Caco-2 (cell line): ENCODE measurements around the gene BMAL2. TPM values are rescaled to one million over a fixed set of nuclear protein-coding genes. Genes with fewer than 3 reads are reported as not detected.

Source experiments
- BruUV-seq: library from RNA; stranded (reverse); fragments of 400-500 nt; replicated peaks from 2 replicates; lab custom pipeline; 2021; lab: Mats Ljungman, UMichigan
- CTCF ChIA-PET: fragments of 300-600 bp; sonication (Branson Sonifier 250); formaldehyde crosslinking; loops from one replicate; lab custom pipeline; 2022; ENCODE audit warnings: antibody characterized with exemption; lab: Charles Lee
- POLR2A ChIA-PET: fragments of 300-600 bp; sonication (Branson Sonifier 250); formaldehyde crosslinking; loops from one replicate; lab custom pipeline; 2022; ENCODE audit warnings: antibody characterized with exemption; lab: Charles Lee
- DNase-seq, 2 experiments: peaks; one replicate each; pipeline versions ENCODE4 v3.0.0 to v3.0.0-alpha.2; 2020 to 2022
- H3K27me3 ChIP-seq: replicated peaks from 2 replicates; pipeline ENCODE4 v1.6.0; 2011; ENCODE audit warnings: low read length; ENCODE audit not compliant: control insufficient read depth, insufficient read depth
- H3K36me3 ChIP-seq: 2 replicates; pipeline ENCODE4 v1.5.1; 2011; ENCODE audit warnings: low read length; ENCODE audit not compliant: control insufficient read depth, insufficient read depth
- H3K4me1 ChIP-seq: fragments of 250-450 bp; sonication (Bioruptor Pico); 2 replicates; pipeline ENCODE4 v1.5.1; 2020; ENCODE audit warnings: mild to moderate bottlenecking
- H3K4me3 ChIP-seq: 2 replicates; pipeline ENCODE4 v1.5.1; 2011; ENCODE audit warnings: low read depth, mild to moderate bottlenecking, control low read depth, low read length
- H3K9me3 ChIP-seq: fragments of 250-450 bp; sonication (Bioruptor Pico); 2 replicates; pipeline ENCODE4 v1.5.1; 2020; ENCODE audit warnings: mild to moderate bottlenecking, moderate library complexity
- H3K27ac Mint-ChIP-seq: one replicate; pipeline ENCODE4 v1.8.0; 2022; ENCODE audit warnings: mixed read lengths; ENCODE audit not compliant: unreplicated experiment
- H3K27me3 Mint-ChIP-seq: one replicate; pipeline ENCODE4 v1.8.0; 2022; ENCODE audit warnings: mixed read lengths; ENCODE audit not compliant: insufficient read depth, unreplicated experiment
- H3K36me3 Mint-ChIP-seq: one replicate; pipeline ENCODE4 v1.8.0; 2022; ENCODE audit warnings: mild to moderate bottlenecking, mixed read lengths; ENCODE audit not compliant: insufficient read depth, unreplicated experiment
- H3K4me1 Mint-ChIP-seq: one replicate; pipeline ENCODE4 v1.8.0; 2022; ENCODE audit warnings: low read depth, mixed read lengths; ENCODE audit not compliant: unreplicated experiment
- H3K4me3 Mint-ChIP-seq: one replicate; pipeline ENCODE4 v1.8.0; 2022; ENCODE audit warnings: mild to moderate bottlenecking, moderate library complexity, mixed read lengths; ENCODE audit not compliant: unreplicated experiment
- H3K9me3 Mint-ChIP-seq: one replicate; pipeline ENCODE4 v1.8.0; 2022; ENCODE audit warnings: mixed read lengths; ENCODE audit not compliant: unreplicated experiment
- intact Hi-C: fragments of 100-400 bp; cut with micrococcal nuclease; formaldehyde crosslinking; loops from one replicate; pipeline ENCODE4 v1.10.0; 2022; ENCODE audit not compliant: unreplicated experiment
- total RNA-seq: library from RNA; stranded (reverse); gene quantifications from 2 replicates; pipeline ENCODE4 v1.2.3, GENCODE V29; 2022
- TF ChIP-seq, protein P1 (sequence below), 2 experiments: fragments of 200-600 bp in 1 of 2; IDR thresholded peaks; 1 replicate in 1 of 2; 2 replicates in 1 of 2; pipeline versions ENCODE4 v1.5.1 to v1.8.0; 2011 to 2022; ENCODE audit warnings: antibody characterized with exemption in 1 of 2, control low read depth in 1 of 2, inconsistent platforms in 1 of 2, low read depth in 1 of 2, low read length in 1 of 2, mild to moderate bottlenecking in 1 of 2, moderate library complexity in 1 of 2; ENCODE audit not compliant: insufficient read depth in 1 of 2, severe bottlenecking in 1 of 2, unreplicated experiment in 1 of 2

The BMAL2 gene
- total RNA-seq, 1 experiment from 2014 or later: 36.0 TPM

DNA sequence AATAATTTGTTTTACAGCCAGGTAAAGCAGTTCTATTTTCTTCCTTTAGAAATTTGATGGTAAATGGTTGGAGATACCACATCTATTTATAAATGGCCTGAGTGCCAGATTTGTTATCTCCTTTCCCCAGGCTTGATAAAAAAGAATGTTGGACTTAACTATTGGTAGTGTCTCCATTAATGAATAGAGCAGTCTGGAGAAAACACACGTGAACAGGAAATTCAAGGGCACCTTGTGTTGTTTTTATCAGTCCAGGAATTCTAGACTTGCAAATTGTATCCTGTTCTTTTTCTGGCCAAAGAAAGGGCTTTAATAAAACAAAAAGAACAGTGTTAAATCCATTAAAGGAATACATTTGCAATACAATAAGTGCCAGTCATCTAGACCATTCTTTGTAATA, 40.8 kb upstream of the BMAL2 start:
- DNase-seq: no peak
- no peaks in the 10 kb centered on the region for H3K36me3 Mint-ChIP-seq
- H3K36me3 ChIP-seq: no peaks in the 10 kb centered on the region
- intact Hi-C loops: loop anchor here (5.0 kb wide), 1 partner anchor 50 kb away; the partner anchor contains the start of gene STK38L
- no peaks in the 10 kb centered on the region for H3K27me3 Mint-ChIP-seq
- no peaks in the 10 kb centered on the region for H3K9me3 ChIP-seq
- no peak overlapping the region for H3K4me3 ChIP-seq
- H3K9me3 Mint-ChIP-seq: no peaks in the 10 kb centered on the region
- no peak overlapping the region for H3K4me3 Mint-ChIP-seq
- peaks cover 12% of the 10 kb centered on the region for H3K4me1 Mint-ChIP-seq
- peaks cover 11% of the 10 kb centered on the region; the same call in 1 of the 2 replicates for H3K4me1 ChIP-seq
- TF ChIP-seq, protein P1, sequence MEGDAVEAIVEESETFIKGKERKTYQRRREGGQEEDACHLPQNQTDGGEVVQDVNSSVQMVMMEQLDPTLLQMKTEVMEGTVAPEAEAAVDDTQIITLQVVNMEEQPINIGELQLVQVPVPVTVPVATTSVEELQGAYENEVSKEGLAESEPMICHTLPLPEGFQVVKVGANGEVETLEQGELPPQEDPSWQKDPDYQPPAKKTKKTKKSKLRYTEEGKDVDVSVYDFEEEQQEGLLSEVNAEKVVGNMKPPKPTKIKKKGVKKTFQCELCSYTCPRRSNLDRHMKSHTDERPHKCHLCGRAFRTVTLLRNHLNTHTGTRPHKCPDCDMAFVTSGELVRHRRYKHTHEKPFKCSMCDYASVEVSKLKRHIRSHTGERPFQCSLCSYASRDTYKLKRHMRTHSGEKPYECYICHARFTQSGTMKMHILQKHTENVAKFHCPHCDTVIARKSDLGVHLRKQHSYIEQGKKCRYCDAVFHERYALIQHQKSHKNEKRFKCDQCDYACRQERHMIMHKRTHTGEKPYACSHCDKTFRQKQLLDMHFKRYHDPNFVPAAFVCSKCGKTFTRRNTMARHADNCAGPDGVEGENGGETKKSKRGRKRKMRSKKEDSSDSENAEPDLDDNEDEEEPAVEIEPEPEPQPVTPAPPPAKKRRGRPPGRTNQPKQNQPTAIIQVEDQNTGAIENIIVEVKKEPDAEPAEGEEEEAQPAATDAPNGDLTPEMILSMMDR (IDR thresholded peaks at IDR 0.05; ENCODE audit: insufficient read depth in 1 of 2, low read depth in 1 of 2, low read length in 1 of 2, severe bottlenecking in 1 of 2, unreplicated experiment in 1 of 2): no peak
- ChIA-PET POLR2A (no interaction called here), CTCF (no interaction called here)
- H3K27me3 ChIP-seq: no peaks in the 10 kb centered on the region
- BruUV-seq: no TSS peak
- H3K27ac Mint-ChIP-seq: no peak overlapping the region

DNA sequence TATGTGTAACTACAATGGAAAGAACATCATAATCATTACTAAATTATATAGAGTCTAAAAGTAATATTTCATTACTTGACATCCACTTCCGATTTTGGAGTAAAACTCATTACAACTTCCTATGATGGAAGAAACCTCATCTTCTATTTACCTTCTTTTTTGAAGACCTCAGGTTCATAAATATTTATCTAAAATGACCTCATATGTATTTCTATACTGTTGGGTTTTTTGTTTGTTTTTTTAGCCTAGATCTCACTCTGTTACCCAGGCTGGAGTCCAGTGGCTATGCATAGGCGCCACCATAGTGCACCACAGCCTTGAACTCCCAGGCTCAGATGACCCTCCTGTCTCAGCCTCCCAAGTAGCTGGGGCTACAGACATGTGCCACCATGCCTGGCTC, 39.9 kb upstream of the BMAL2 start:
- no peak overlapping the region for H3K4me3 ChIP-seq
- H3K36me3 ChIP-seq: no peaks in the 10 kb centered on the region
- TF ChIP-seq, protein P1 (IDR thresholded peaks at IDR 0.05; ENCODE audit: insufficient read depth in 1 of 2, low read depth in 1 of 2, low read length in 1 of 2, severe bottlenecking in 1 of 2, unreplicated experiment in 1 of 2): no peak
- Mint-ChIP-seq H3K9me3 (no peaks in the 10 kb centered on the region), H3K36me3 (no peaks in the 10 kb centered on the region), H3K27ac (no peak overlapping the region), H3K27me3 (no peaks in the 10 kb centered on the region), H3K4me1 (peaks cover 12% of the 10 kb centered on the region), H3K4me3 (no peak overlapping the region)
- no peaks in the 10 kb centered on the region for H3K27me3 ChIP-seq
- no TSS peak for BruUV-seq
- intact Hi-C loops: loop anchor here (5.0 kb wide), 1 partner anchor 50 kb away; the partner anchor contains the start of gene STK38L
- CTCF ChIA-PET: no interaction called here
- H3K9me3 ChIP-seq: no peaks in the 10 kb centered on the region
- peaks cover 11% of the 10 kb centered on the region; the same call in 1 of the 2 replicates for H3K4me1 ChIP-seq
- POLR2A ChIA-PET: no interaction called here
- no peak for DNase-seq

DNA sequence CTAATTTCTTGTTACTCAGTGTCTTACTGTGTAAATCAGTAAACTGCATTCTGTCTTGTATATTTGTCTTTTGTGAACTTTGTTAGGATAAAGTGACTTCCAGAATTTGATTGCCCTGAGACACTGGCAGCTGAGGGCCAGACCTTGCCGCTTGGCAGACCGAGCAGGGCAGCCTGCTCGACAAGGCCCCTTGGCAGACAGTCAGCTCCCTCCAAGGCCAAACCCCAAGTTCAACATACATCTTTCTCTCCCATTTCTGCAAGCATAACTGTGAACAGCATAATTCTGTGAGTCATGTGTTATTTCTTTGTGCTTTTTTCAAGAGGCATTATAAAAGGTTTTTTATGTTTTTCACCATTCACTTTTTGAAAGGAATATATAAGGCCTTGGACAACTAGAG, 39.2 kb upstream of the BMAL2 start:
- Histone ChIP-seq H3K4me3 (no peak overlapping the region), H3K36me3 (no peaks in the 10 kb centered on the region), H3K4me1 (peaks cover 11% of the 10 kb centered on the region; the same call in 1 of the 2 replicates), H3K27me3 (no peaks in the 10 kb centered on the region), H3K9me3 (no peaks in the 10 kb centered on the region)
- CTCF ChIA-PET: no interaction called here
- POLR2A ChIA-PET: no interaction called here
- DNase-seq: no peak
- TF ChIP-seq, protein P1 (IDR thresholded peaks at IDR 0.05; ENCODE audit: insufficient read depth in 1 of 2, low read depth in 1 of 2, low read length in 1 of 2, severe bottlenecking in 1 of 2, unreplicated experiment in 1 of 2): no peak
- no TSS peak for BruUV-seq
- intact Hi-C loops: loop anchor here (5.0 kb wide), 1 partner anchor 51 kb away; the partner anchor contains the start of gene STK38L
- Mint-ChIP-seq H3K4me1 (peaks cover 12% of the 10 kb centered on the region), H3K27ac (no peak overlapping the region), H3K27me3 (no peaks in the 10 kb centered on the region), H3K9me3 (no peaks in the 10 kb centered on the region), H3K4me3 (no peak overlapping the region), H3K36me3 (peaks cover under 1% of the 10 kb centered on the region)
